ENCODE results near the gene TEX38. TPM values are rescaled to one million over a fixed set of nuclear protein-coding genes. Genes with fewer than 3 reads are reported as not detected.
"Not testable (repeated sequence)": the region's sequence is repeated elsewhere in the genome, so short reads cannot be mapped to it uniquely, and the experiment has no call there.

Gene TEX38
- total RNA-seq, 1 donor from 2014 or later: not detected

DNA sequence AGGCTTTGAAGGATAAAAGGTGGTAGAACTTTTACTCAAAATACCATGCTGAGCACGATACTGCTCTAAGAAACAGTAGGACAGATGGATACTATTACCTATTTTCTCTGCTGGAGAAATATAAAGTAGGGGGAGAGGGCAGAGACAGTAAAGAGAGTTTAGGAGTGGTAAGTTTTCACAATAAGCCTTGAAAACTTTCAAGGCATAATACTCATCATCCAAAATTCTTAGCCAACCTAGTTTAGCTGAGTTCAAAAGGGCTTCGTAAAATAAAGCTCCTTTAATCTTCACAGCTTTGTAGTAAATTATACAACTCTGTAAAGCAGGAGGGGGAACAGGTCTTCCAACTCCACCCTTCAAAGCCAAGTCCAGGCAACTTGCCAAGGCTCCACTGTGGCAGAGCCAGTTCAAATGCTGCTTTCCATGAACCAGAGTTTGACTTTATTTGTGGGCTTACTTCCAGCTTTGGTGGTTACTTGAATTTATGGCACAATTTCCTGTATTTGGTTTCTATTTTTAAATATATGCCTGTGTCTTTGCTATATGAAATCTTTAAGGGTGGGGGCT, 15.5 kb downstream of the TEX38 start:
- DNase-seq (ENCODE audit: extremely low read depth, low read depth, low spot score): no peak

DNA sequence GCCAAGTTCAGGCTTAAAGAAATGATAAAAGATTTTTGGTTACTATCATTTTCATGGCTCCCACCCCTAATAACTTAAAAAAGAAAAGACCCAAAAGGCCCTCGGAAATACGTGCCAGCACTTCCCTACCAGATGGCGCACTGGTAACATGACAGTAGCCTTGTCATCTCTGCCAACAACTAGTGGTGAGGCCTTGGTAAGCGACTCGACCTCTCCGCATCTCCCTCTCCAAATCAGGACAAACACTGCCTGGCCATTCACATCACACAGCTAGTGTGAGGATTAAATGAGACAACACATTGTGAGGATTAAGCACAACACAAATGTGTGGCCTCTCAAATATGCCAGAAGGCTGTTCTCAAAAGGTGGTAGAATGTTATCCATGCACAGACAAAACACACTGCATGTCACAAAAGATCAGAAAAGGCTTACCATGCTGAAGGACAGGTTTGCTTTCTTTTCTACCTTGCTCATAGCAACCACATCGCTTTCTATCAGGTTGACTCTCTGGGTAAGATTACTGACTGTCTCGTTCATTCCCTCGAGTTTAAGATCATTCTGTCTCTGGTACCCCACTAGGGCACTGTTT, 16.4 kb downstream of the TEX38 start:
- no peak for DNase-seq (ENCODE audit: extremely low read depth, low read depth, low spot score)

DNA sequence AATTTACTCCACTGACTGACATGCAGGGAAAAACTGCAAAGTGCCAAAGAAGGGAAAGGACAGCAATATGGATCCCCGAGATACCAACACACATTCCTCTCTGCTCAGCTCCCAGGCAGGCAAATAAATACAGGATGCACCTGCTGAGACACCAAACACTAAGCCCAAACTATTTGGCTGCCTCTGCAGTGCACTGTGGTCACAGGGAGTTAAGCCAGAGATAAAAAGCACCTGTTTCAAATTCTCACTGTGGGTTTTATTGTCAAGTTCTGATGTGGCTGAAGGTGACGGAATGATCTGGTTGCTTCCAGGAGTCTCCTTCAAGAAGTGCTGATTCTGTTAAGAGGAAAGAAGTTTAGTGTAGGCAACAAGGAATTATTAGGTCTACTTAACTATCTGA, 17.7 kb downstream of the TEX38 start:
- DNase-seq (ENCODE audit: extremely low read depth, low read depth, low spot score): no peak

DNA sequence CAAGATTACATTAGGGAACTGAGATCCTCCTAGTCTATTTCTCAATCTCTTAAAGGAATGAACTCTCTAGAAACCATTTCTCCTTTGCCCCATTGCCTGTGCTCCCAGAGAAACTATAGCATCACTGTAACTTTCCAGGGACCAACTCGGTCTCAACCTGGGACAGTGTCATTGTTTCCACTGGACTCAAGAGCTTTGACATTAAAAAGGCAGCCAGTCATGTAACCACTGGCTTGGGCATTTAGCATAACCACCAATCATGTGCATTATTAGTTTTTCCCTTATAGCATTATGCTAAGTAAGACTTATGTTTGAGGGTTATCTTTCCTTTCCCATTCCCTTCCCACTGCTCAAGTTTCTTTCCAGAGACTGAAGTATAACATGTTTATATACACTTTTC, 18.2 kb downstream of the TEX38 start:
- DNase-seq (ENCODE audit: extremely low read depth, low read depth, low spot score): no peak

DNA sequence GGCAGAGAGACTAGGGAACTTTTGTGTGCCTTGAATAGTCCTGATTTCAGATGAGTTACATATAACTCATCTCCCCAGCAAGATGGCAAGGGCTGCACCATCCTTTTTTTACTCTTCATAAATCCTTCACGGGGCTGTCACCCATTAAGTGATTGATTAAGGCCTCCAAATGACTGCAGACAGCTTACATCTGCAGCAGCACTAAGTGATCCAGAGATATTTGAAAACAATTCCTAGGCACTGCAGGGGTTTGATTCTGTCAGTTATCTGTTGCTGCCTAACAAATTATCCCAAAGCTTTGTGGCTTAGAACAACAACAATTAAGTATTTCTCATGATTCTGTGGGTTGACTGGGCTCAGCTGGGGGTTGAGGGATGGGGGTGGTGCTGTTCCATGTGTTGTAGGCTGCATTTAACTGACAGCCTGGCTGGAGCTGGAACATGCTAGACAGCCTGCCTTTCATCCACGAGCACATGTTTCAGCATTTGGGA, 19.3 kb downstream of the TEX38 start:
- no peak for DNase-seq (ENCODE audit: extremely low read depth, low read depth, low spot score)

DNA sequence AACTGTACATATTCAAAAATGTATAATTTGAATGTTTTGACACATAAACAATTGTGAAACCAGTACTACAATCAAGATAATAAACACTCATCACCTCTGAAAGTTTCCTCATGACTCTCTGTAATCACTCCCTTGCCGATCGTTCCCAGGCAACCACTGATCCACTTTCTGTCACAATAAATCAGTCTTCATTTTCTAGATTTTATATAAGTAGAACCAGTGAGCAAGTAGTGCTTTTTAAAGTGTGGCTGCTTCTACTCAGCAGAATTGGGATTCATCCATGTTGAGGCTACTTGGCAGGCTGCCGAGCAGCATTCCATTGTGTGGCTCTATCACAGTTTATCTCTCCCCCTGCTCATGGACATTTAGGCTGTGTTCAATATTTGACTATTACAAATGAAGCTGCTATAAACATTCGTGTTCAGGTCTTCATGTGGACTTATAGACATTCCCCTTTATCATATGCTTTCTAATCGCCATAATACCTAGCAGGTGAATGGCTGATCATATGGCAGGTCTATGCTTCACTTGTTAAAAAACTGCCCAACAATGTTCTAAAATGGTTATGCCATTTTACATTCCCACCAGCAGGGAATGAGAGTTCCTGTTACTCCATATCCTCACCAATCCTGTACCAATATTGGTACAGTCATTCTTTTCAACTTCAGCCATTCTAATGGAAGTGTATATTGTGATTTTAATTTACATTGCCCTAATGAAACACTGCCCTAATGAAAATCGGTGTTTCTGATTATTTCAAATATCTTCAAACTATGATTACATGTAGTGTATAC, 20.5 kb downstream of the TEX38 start:
- no peak for DNase-seq (ENCODE audit: extremely low read depth, low read depth, low spot score)

DNA sequence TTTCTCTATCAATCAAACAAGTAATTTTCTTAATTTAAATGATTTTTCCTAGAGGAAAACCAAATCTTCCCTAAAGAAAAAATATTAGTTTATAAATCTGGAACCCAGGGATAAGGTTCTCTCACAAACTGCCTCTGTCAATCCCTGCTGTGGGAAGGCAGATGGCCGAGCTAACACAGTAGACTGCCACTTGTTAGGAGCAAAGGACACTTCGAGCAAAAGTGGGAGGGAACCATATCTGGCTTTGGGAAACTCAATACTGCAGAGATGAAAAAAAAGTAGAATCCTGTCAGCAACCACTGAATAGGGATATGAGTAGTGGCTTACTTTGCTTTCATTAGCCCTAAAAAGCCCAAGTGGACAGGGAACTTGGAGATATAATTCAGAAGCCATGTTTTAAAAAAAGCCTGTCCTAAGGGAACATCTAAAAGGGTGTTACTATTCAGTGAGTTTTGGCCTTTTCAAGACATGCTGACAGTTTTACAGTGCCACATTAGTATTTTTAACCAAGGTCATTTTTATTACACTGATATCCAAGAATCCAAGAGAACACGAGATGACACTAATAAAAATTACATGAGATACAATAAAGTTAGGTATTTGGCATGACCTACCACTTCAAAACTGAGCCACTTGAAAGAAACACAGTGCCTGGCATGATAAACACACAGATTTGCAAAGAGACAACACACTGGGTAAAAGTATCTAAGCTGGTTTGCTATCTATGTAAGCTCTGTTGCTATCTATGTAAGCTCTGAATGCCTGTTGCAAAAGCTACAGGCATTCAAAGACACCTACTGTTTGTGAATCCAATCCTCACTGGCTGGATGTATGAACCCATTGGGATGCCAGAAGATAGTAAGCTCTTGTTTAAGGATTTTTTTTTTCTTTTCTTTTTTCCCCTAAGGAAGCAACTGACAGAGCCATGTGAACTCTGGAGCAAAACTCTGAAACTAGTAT, 21.4 kb downstream of the TEX38 start:
- no peak for DNase-seq (ENCODE audit: extremely low read depth, low read depth, low spot score)

DNA sequence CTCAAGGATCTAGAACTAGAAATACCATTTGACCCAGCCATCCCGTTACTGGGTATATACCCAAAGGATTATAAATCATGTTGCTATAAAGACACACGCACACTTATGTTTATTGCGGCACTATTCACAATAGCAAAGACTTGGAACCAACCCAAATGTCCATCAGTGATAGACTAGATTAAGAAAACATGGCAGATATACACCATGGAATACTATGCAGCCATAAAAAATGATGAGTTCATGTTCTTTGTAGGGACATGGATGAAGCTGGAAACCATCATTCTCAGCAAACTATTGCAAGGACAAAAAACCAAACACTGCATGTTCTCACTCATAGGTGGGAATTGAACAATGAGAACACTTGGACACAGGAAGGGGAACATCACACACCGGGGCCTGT, 23.0 kb downstream of the TEX38 start:
- DNase-seq (ENCODE audit: extremely low read depth, low read depth, low spot score): not testable (repeated sequence)

DNA sequence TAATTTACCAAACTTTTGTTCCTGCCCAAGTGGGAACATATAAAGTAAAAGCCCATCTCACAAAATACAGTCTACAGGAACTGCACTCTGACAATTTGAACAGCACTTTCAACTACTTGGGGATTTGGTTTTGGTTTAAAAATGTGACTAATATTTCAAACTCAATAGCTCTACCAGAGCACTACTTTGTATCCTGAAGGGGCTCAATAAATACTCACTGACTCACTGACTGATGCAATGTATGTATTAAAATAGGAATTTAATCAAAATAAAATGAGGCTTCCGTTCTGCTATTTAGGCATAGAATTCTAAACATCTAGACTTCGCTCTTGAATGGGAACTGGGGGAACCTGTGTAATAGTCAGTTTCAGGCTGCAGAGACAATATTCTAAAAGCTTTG, 25.4 kb downstream of the TEX38 start:
- no peak for DNase-seq (ENCODE audit: extremely low read depth, low read depth, low spot score)

DNA sequence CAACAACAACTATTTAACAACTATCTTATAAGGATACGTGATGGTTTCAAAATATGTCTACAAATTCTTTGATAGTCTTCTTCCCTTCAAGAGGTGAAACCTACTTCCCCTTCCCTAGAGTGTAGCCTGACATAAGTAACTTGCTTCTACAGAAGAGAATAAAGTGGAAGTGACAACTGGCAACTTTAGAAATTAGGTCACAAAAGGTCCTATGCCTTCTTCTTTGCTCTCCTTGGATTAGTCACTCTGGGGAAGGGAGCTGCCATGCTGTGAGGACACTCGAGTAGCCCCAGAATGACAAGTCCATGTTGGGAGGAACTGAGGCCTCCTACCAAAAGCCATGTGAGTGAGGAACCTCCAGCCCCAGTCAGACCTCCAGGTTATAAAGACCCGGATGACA, 28.0 kb downstream of the TEX38 start:
- no peak for DNase-seq (ENCODE audit: extremely low read depth, low read depth, low spot score)

DNA sequence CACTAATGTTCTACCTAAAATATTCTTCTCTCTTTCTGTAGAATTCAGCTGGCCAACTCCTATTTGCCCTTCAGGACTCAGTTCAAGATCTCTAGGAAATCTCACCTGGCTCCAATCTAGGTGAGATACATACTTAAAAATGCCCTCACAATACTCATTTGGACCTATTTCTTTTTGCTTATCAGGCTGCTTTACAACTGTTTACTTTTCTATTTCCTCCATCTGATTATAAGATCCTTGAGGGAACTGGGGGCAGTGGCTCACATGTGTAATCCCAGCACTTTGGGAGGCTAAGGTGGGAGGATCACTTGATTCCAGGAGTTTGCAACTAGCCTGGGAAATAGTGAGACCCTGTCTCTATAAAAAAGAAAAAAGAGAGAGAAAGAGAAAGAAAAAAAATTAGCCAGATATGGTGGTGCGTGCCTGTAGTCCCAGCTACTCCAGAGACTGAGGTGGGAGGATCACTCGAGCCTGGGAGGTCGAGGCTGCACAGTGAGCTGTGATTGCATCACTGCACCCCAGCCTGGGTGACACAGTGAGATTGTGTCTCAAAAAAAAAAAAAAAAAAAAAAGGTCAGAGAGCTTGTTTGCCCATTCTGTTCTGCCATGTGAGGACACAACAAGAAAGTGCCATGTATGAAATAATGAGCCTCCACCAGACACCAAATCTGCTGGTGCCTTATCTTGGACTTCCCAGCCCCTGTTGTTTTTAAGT, 32.4 kb downstream of the TEX38 start:
- DNase-seq (ENCODE audit: extremely low read depth, low read depth, low spot score): no peak

DNA sequence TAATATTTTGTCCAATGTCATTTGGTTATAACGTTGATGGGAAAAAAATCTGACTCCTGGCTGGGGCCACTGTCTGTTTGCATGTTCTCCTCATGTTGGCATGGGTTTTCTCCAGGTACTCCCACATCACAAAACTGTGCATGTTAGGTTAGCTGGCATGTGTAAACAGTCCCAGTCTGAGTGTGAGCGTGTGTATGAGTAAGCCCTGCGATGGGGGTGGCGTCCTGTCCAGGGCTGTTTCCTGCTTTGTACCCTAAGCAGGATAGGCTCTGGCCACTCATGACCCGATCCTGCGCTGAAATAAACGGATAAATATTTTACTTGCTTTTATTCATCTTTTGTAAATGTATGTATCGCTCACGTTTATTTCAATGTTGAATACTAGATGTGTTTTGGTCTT, 33.8 kb downstream of the TEX38 start:
- DNase-seq (ENCODE audit: extremely low read depth, low read depth, low spot score): no peak

DNA sequence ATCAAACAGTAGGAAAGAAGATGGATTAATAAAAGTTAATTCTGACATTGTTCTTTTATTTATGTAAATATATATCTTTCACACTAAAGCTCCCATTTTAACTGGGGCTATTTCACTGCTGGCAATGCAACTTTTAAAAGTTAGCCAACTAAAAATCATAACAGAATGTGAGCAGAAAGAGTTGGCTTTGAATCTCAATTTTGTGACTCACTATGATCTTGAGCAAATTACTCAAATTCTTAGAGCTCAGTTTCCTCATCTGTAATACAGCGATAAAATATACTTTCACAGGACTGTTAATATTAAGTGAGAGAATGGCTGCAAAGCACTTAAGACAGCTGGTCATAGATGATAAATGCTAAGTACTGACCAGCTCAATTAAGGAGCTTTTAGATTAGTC, 36.5 kb downstream of the TEX38 start:
- no peak for DNase-seq (ENCODE audit: extremely low read depth, low read depth, low spot score)

DNA sequence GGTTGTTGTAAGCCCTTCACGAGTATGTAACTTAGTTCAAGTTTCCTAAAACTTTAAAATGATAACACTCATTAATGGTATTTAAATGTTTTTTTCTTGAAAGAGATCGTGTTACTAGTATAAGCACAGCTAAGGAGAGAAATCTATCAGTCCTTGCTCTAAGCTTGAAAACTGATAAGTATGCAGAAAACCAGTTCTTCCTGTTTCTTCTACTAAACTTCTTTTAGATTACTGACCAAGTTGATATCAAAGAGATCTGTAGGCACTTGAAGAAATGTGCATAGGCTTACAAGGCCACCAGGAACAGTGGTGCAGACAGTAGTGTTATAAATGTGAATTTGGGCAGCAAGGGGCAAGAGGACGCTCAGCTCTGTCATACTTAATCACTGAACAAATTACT, 43.3 kb downstream of the TEX38 start:
- no peak for DNase-seq (ENCODE audit: extremely low read depth, low read depth, low spot score)

DNA sequence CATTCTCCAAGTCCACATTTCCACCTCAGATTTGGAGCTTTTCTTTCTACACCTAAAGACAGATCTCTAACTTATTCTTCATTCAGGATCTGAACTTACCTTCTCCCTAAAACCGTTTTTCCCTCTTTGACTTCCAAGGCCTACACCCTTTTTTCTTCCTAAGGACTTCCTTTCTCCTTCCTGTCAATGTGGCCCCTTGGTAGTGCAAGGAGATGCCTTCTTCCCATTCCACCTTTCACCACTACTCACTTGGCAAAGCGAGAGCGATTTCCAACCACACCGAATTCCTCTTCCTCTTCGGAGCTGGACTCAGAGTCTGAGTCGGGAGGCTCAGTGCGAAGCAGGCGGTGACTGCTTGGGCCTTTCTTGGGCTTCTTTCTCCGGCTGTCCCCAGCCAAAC, 46.0 kb downstream of the TEX38 start:
- no peak for DNase-seq (ENCODE audit: extremely low read depth, low read depth, low spot score)

DNA sequence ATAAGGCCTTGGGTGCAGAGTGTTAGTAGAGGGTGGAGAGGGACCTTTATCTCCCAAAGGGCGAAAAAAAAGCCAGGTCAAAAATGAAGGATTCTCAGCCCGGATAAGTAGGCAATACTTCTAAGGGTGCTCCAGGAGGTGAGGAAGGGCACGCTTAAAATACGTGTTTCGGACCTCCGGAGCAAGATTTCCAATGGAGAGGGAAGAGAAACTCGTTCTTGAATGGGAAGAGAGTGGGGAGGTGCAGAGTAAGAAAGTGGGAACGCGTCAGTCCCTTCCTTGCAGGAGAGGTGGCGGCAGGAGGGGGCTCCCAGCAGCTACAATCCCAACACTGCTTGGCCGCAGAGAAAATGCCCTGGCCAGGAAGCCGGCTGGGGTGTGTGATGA, 46.7 kb downstream of the TEX38 start:
- no peak for DNase-seq (ENCODE audit: extremely low read depth, low read depth, low spot score)

DNA sequence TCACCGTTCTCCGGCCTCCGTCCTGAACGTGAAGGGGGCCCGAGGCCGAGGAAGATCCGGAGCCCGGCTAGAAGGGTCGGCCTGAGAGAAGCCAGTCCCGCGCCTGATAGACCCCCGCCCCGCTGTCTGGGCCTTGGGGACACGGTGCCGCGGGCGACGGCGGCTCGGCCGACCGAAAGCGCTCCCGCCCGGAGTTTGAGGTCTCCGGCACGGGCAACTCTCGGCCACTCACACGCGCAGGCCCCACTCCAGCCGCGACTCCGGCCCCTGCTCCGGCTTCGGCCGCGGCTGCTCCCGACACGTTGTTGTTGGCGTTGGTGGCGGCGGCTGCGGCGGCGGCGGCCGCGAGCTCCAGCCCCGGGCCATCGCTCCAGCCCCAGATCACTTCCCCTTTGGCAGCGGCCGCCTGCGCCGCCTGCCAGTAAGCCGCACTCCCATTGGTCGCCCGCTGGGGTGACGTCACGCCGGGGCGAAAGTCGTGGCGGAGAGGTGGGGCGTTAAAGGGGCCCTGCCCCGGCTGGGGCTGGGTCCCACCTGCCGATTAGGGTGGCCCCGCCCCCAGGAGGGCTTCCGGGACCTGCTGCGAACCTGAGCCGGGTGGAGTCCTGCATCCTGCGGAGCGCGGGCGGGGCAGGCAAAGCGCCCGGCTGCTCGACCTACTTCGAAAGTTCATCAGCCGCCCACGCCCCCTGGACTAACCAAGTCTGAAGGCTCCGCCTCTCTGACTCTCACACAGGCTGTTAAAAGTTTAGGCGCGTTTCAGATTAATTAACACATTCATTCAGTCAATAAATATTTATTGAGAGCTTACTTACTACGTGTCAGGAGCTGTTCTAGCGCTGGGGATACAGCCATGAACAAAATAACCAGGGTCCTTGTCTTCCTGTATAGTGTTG, 47.3 kb downstream of the TEX38 start, which contains the start of gene EFCAB14:
TSS of gene EFCAB14 (minus strand) at position 388 of the 896 bp plus-strand sequence. CDS start 1,027 bp downstream, outside the sequence.
- no peak for DNase-seq (ENCODE audit: extremely low read depth, low read depth, low spot score)

DNA sequence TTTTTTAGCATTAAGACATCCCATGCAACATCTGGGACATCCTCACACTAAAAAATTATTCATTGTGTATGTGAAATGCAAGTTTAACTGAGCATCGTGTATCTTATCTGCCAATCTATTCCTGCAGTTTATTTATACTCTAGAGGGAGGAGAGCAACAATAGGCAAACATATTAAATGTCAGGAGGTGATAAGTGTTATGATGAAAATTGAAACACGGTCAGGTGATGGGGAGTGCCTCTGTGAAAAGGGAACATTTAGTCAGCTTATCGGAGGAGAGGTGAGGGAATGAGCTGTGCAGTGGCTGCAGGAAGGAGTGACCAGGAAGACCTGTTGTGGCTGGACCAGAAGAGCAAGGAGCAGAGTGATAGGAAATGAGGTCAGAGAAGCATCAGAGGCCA, 48.0 kb downstream of the TEX38 start:
- DNase-seq (ENCODE audit: extremely low read depth, low read depth, low spot score): no peak

DNA sequence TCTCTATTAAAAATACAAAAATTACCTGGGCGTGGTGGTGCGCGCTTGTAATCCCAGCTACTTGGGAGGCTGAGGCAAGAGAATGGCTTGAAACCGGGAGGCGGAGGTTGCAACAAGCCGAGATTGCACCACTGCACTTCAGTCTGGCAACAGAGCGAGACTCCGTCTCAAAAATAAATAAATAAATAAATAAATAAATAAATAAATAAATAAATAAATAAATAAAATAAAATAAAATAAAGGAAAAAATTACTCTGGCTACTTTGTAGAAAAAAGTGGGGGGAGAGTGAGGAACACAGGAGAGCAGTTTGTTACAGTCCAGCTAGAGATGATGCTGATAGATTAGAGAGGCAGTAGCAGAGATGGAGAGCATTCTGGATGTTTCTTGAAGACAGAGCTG, 48.7 kb downstream of the TEX38 start:
- not testable (repeated sequence) for DNase-seq (ENCODE audit: extremely low read depth, low read depth, low spot score)

Measured in glomerular endothelial cell (primary cell).